Adrenal gland (tissue), 12 donors: ENCODE results near the gene CATSPERZ. TPM values are rescaled to one million over a fixed set of nuclear protein-coding genes. Genes with fewer than 3 reads are reported as not detected.

ENCODE experiments used
- DNase-seq, 7 donors: peaks; one replicate each; pipeline ENCODE4 v3.0.0-alpha.2; 2019 to 2020
- H3K27ac ChIP-seq, 5 donors: fragments of 200-600 bp; sonication (generic) in 4 of 5; 1 replicate in 3 of 5; 2 replicates in 2 of 5; pipeline versions ENCODE4 v1.5.1 to v1.8.0; 2016 to 2020; ENCODE audit warnings: mild to moderate bottlenecking in 1 of 5
- H3K27me3 ChIP-seq: fragments of 200-600 bp; 2 replicates; pipeline ENCODE4 v1.8.0; 2021
- H3K36me3 ChIP-seq, 2 donors: fragments of 200-600 bp; replicated peaks in 1 of 2; 1 replicate in 1 of 2; 2 replicates in 1 of 2; pipeline versions ENCODE4 v1.5.1 to v1.8.0; 2018 to 2022
- H3K4me1 ChIP-seq, 2 donors: fragments of 200-600 bp; replicated peaks in 1 of 2; 1 replicate in 1 of 2; 2 replicates in 1 of 2; pipeline versions ENCODE4 v1.5.1 to v1.8.0; 2018 to 2021
- H3K4me3 ChIP-seq, 4 donors: fragments of 200-600 bp; sonication (generic) in 3 of 4; one replicate each; pipeline ENCODE4 v1.5.1; 2016 to 2018
- H3K9me3 ChIP-seq, 3 donors: fragments of 200-600 bp; sonication (generic) in 1 of 3; replicated peaks in 1 of 3; 1 replicate in 2 of 3; 2 replicates in 1 of 3; pipeline versions ENCODE4 v1.5.1 to v1.8.0; 2016 to 2021
- POLR2A ChIP-seq, 2 donors: fragments of 450-650 bp; IDR thresholded peaks; one replicate each; pipeline ENCODE4 v1.6.1; 2017; ENCODE audit warnings: antibody characterized with exemption in 2 of 2, mild to moderate bottlenecking in 2 of 2, moderate library complexity in 1 of 2
- whole genome bisulfite sequencing, 4 donors: extraction: QIAGEN DNeasy Blood & Tissue Kit in 2 of 4; methylation state at CpG; one replicate each; pipeline versions ENCODE4 v1.1.5 to v1.1.7; 2013 to 2017; 5-methylcytosine and 5-hydroxymethylcytosine counted together
- intact Hi-C, 2 donors: fragments of 100-400 bp; cut with DNase I; formaldehyde crosslinking; loops; one replicate each; pipeline versions ENCODE4 v1.14.1 to v1.15.0; 2022 to 2023
- polyA plus RNA-seq, 3 donors: library from polyadenylated mRNA; stranded (reverse); fragments of 200-250 nt in 2 of 3; fragments of 350-450 nt in 1 of 3; fragmentation: Illumina TruSeq in 1 of 3; extraction: RNeasy Lipid Tissue Mini Kit (QIAGEN cat#74804) in 1 of 3; gene quantifications; one replicate each; pipeline ENCODE4 v1.2.3, GENCODE V29; 2013 to 2014
- total RNA-seq, 9 donors: library from RNA; depleted of rRNA in 4 of 9; stranded (reverse); fragments of >200 nt in 4 of 9; fragments of 120-200 nt in 1 of 9; fragmentation: NEBNext Ultra II Directional in 1 of 9; extraction: Animal tissue kit (Norgen Biotek cat#: 25700) in 1 of 9; gene quantifications; one replicate each; pipeline versions ENCODE4 v1.1.0 to v1.2.4, GENCODE V29; 2013 to 2023
- TF ChIP-seq, protein P1 (sequence below), 6 experiments: fragments of 450-650 bp in 4 of 6; fragments of 200-600 bp in 2 of 6; sonication (generic) in 1 of 6; IDR thresholded peaks; 1 replicate in 5 of 6; 2 replicates in 1 of 6; pipeline versions ENCODE4 v1.5.1 to v1.8.0; 2016 to 2021; ENCODE audit warnings: antibody characterized with exemption in 6 of 6, mild to moderate bottlenecking in 2 of 6, moderate library complexity in 1 of 6
- donor health status: healthy with polysubstance abuse.
- donor health status: Bipolar disorder and iron deficiency.
- donor health status: DM: yes; HTN: yes; CAD: no.
- donor health status: DM: no; HTN: no; CAD: no.
- donor health status: DM: no; HTN: no; CAD: no.
- donor health status: DM: yes; HTN: yes; CAD: no.

Gene CATSPERZ
- total and polyA plus RNA-seq, 12 donors: 0.28 to 1.2 (median 0.71) TPM; not detected in 8

- no peak overlapping the region for H3K27ac ChIP-seq
- intact Hi-C loops: no loop called here
- no peaks in the 10 kb centered on the region for H3K9me3 ChIP-seq
- 77 to 93% (median 88%) methylated on average over 5 to 7 of the region's 7 CpGs; no CpG with 5 or more reads in 1 of the 4 donors for WGBS, 4 donors
- TF ChIP-seq, protein P1, sequence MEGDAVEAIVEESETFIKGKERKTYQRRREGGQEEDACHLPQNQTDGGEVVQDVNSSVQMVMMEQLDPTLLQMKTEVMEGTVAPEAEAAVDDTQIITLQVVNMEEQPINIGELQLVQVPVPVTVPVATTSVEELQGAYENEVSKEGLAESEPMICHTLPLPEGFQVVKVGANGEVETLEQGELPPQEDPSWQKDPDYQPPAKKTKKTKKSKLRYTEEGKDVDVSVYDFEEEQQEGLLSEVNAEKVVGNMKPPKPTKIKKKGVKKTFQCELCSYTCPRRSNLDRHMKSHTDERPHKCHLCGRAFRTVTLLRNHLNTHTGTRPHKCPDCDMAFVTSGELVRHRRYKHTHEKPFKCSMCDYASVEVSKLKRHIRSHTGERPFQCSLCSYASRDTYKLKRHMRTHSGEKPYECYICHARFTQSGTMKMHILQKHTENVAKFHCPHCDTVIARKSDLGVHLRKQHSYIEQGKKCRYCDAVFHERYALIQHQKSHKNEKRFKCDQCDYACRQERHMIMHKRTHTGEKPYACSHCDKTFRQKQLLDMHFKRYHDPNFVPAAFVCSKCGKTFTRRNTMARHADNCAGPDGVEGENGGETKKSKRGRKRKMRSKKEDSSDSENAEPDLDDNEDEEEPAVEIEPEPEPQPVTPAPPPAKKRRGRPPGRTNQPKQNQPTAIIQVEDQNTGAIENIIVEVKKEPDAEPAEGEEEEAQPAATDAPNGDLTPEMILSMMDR (IDR thresholded peaks at IDR 0.05): no peak
- no peak for TF ChIP-seq POLR2A (IDR thresholded peaks at IDR 0.05)
- H3K4me1 ChIP-seq: peaks cover 26 to 28% of the 10 kb centered on the region in 2 donors
- no peak for DNase-seq
- no peaks in the 10 kb centered on the region for H3K27me3 ChIP-seq
- H3K4me3 ChIP-seq: no peak overlapping the region
- H3K36me3 ChIP-seq: peaks cover 0 to 49% of the 10 kb centered on the region in 2 donors
Observed at GRCh38 chr11:64254326-64254725, 45.8 kb upstream of the CATSPERZ start.

DNA sequence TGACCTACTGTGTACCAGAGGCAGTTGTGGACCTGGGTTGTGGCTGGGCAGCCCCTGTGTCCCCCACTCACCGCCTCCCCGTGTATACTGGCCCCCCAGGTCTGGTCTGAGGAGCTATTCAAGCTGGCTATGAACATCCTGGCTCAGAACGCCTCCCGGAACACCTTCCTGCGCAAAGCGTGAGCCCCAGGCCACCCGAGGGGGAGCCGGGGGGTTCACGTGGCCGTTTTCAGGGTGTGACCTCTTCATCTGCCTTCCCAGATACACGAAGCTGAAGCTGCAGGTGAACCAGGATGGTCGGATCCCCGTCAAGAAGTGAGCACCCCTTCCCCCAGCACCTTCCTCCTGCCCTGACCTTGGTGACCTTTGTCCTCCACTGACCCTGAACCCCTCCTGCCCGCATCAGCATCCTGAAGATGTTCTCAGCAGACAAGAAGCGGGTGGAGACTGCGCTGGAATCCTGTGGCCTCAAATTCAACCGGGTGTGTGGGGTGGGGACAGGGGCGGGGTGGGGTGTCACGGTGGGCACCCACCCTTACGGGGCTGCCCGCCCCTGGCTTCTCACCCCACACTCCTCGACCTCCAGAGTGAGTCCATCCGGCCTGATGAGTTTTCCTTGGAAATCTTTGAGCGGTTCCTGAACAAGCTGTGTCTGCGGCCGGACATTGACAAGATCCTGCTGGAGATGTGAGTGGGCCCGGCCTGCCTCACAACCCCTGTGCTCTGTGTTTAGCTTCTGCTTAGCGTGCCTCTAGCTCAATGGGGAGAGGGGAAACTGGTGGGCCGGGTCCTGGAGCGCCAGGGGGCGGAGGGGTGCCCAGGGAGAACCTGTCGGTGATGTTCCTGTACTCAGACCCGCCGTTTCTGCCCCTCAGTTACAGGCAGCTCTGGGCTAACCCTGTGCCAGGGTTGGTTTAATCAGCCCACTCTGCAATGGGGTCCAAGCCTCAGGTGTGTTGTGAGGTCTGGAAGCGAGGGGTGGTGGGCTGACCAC is 44.7 kb upstream of the CATSPERZ start:
- Histone ChIP-seq H3K27me3 (no peaks in the 10 kb centered on the region), H3K9me3 (no peaks in the 10 kb centered on the region), H3K27ac (no peak overlapping the region), H3K4me1 (peaks cover 26 to 28% of the 10 kb centered on the region in 2 donors), H3K4me3 (no peak overlapping the region), H3K36me3 (peaks cover 0 to 60% of the 10 kb centered on the region in 2 donors)
- intact Hi-C loops: no loop called here
- 85 to 92% (median 88%) methylated on average over 16 to 35 of the region's 35 CpGs for whole genome bisulfite sequencing, 4 donors
- DNase-seq: no peak
- TF ChIP-seq POLR2A (IDR thresholded peaks at IDR 0.05): no peak
- TF ChIP-seq, protein P1 (IDR thresholded peaks at IDR 0.05): no peak

- Histone ChIP-seq H3K4me3 (no peak overlapping the region), H3K36me3 (peaks cover 0 to 69% of the 10 kb centered on the region in 2 donors), H3K27ac (no peak overlapping the region), H3K4me1 (peaks cover 21% of the 10 kb centered on the region in 2 donors), H3K9me3 (no peaks in the 10 kb centered on the region), H3K27me3 (no peaks in the 10 kb centered on the region)
- WGBS, 4 donors: 84 to 100% (median 87%) methylated on average over 2 to 15 of the region's 15 CpGs
- no peak for TF ChIP-seq POLR2A (IDR thresholded peaks at IDR 0.05)
- TF ChIP-seq, protein P1 (IDR thresholded peaks at IDR 0.05): no peak
- intact Hi-C loops: no loop called here
- DNase-seq: no peak
Observed at GRCh38 chr11:64256300-64256699, 43.9 kb upstream of the CATSPERZ start.

GRCh38 chr11:64258356-64258755 is 41.8 kb upstream of the CATSPERZ start:
- Histone ChIP-seq H3K4me3 (no peak overlapping the region), H3K4me1 (peaks cover 6 to 7% of the 10 kb centered on the region in 2 donors), H3K9me3 (no peaks in the 10 kb centered on the region), H3K27ac (no peak overlapping the region), H3K27me3 (no peaks in the 10 kb centered on the region), H3K36me3 (peaks cover 0 to 90% of the 10 kb centered on the region in 2 donors)
- intact Hi-C loops: no loop called here
- TF ChIP-seq, protein P1 (IDR thresholded peaks at IDR 0.05): no peak
- no peak for TF ChIP-seq POLR2A (IDR thresholded peaks at IDR 0.05)
- 90 to 92% (median 90%) methylated on average over 15 to 24 of the region's 24 CpGs; no CpG with 5 or more reads in 1 of the 4 donors for WGBS, 4 donors
- no peak for DNase-seq
